Measurements from ENCODE around the gene CACNA2D2.

DNA sequence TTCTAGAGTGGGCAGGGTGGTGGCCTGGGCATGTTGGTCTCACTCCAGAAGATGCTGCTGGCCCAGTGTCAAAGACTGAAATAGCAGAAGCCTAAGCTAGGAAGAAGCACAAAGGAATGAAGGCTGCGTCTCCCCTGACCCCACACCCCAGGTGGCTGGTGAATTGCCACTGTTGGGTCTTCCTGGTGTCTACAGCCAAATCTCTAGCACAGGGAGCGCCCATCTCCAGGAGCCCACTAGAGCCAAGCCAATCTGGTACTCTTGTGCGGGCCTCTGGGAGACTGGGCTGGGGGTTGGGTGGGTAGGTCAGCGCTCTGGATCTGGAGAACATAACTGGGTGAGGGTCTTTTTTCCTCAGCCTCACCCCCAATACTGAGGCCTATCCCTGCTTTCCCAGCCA is 176.3 kb downstream of the CACNA2D2 start:
- TF ChIP-seq, protein P1, sequence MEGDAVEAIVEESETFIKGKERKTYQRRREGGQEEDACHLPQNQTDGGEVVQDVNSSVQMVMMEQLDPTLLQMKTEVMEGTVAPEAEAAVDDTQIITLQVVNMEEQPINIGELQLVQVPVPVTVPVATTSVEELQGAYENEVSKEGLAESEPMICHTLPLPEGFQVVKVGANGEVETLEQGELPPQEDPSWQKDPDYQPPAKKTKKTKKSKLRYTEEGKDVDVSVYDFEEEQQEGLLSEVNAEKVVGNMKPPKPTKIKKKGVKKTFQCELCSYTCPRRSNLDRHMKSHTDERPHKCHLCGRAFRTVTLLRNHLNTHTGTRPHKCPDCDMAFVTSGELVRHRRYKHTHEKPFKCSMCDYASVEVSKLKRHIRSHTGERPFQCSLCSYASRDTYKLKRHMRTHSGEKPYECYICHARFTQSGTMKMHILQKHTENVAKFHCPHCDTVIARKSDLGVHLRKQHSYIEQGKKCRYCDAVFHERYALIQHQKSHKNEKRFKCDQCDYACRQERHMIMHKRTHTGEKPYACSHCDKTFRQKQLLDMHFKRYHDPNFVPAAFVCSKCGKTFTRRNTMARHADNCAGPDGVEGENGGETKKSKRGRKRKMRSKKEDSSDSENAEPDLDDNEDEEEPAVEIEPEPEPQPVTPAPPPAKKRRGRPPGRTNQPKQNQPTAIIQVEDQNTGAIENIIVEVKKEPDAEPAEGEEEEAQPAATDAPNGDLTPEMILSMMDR (conservative IDR thresholded peaks at IDR 0.05 in 1 of 2, IDR thresholded peaks at IDR 0.05 in 1 of 2; ENCODE audit: extremely low read depth in 1 of 2, insufficient read depth in 1 of 2, low read depth in 1 of 2, low read length in 2 of 2): no peak
- no peak for TF ChIP-seq EZH2 (IDR thresholded peaks at IDR 0.05; ENCODE audit: borderline replicate concordance, low read length)

Measured in mammary epithelial cell (primary cell).